ENCODE data around the gene VAV2.

Gene VAV2

GRCh38 chr9:133952598-133953550 is 39.2 kb downstream of the VAV2 start:
- no peak for TF ChIP-seq CTCF (IDR thresholded peaks at IDR 0.05; ENCODE audit: poor library complexity, severe bottlenecking)
- no peak overlapping the region for H3K4me3 ChIP-seq (ENCODE audit: severe bottlenecking)
- H3K9me3 ChIP-seq (ENCODE audit: severe bottlenecking), result no peaks in the 10 kb centered on the region
- no peaks in the 10 kb centered on the region for H3K27me3 ChIP-seq (ENCODE audit: insufficient read depth, poor library complexity, severe bottlenecking)
- H3K27ac ChIP-seq (ENCODE audit: poor library complexity, severe bottlenecking), result no peak overlapping the region
- peaks cover 11% of the 10 kb centered on the region; the same call in 1 of the 2 replicates for H3K36me3 ChIP-seq (ENCODE audit: low read depth)
- DNase-seq (ENCODE audit: low spot score) (no peak), ATAC-seq (ENCODE audit: low read depth) (no peak)
- H3K4me1 ChIP-seq (ENCODE audit: insufficient read depth, poor library complexity, severe bottlenecking), result peaks cover 4% of the 10 kb centered on the region

- Histone ChIP-seq H3K4me1 (ENCODE audit: insufficient read depth, poor library complexity, severe bottlenecking) (no peaks in the 10 kb centered on the region), H3K27me3 (ENCODE audit: insufficient read depth, poor library complexity, severe bottlenecking) (no peaks in the 10 kb centered on the region), H3K4me3 (ENCODE audit: severe bottlenecking) (no peak overlapping the region), H3K36me3 (ENCODE audit: low read depth) (peaks cover 11% of the 10 kb centered on the region; the same call in 1 of the 2 replicates), H3K9me3 (ENCODE audit: severe bottlenecking) (no peaks in the 10 kb centered on the region), H3K27ac (ENCODE audit: poor library complexity, severe bottlenecking) (no peak overlapping the region)
- TF ChIP-seq CTCF (IDR thresholded peaks at IDR 0.05; ENCODE audit: poor library complexity, severe bottlenecking), result no peak
- DNase-seq (ENCODE audit: low spot score) (no peak), ATAC-seq (ENCODE audit: low read depth) (no peak)
These were observed 40.9 kb downstream of the VAV2 start for GRCh38 chr9:133951265-133951664.

DNA sequence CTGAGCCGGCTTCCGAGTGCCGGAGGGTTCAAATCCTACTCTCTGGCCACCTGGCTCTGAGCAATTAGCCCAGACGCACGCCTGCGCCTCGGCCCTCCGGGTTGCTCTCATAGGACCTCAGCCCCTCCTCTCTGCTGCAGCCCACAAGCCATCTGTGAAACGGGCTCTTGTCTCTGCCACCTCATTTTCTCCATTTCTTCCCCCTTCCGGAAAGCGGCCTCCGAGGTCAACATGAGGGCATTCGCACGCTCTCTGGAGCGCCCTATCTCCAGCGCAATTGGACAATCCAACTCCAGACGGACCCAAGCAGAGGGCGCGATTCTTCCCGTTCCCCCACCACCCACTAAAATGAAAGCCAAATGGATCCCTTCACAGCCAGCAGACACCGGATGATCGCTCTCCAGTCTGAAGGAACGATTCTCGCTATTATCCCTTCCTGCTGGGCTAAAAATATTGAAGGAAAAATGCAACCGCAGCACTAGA is 41.5 kb downstream of the VAV2 start:
- Histone ChIP-seq H3K36me3 (ENCODE audit: low read depth) (peaks cover 11% of the 10 kb centered on the region; the same call in 1 of the 2 replicates), H3K4me3 (ENCODE audit: severe bottlenecking) (no peak overlapping the region), H3K9me3 (ENCODE audit: severe bottlenecking) (no peaks in the 10 kb centered on the region), H3K4me1 (ENCODE audit: insufficient read depth, poor library complexity, severe bottlenecking) (no peaks in the 10 kb centered on the region), H3K27ac (ENCODE audit: poor library complexity, severe bottlenecking) (no peak overlapping the region), H3K27me3 (ENCODE audit: insufficient read depth, poor library complexity, severe bottlenecking) (no peaks in the 10 kb centered on the region)
- TF ChIP-seq CTCF (IDR thresholded peaks at IDR 0.05; ENCODE audit: poor library complexity, severe bottlenecking), result no peak
- ATAC-seq (ENCODE audit: low read depth) (no peak), DNase-seq (ENCODE audit: low spot score) (no peak)

DNA sequence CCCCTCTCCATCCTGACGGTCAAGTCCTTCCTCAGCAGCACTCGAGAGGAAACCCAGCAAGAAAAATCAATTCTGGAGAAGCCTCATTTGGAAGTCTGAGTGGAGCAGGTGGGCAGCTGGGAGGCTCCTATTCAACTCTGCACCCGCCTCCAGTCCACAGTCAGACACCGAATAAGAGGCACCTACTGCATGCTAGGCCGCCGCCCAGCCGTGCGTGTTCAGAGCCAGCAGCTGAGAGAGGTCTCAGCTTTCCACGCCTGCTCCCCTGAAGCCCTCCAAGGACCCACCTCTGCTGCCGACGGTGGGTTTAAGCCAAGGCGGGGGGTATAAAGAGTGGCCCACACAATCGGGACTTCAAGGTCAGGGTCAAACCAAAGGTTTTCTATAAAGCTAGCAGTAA is 41.9 kb downstream of the VAV2 start:
- Histone ChIP-seq H3K9me3 (ENCODE audit: severe bottlenecking) (no peaks in the 10 kb centered on the region), H3K4me3 (ENCODE audit: severe bottlenecking) (no peak overlapping the region), H3K27me3 (ENCODE audit: insufficient read depth, poor library complexity, severe bottlenecking) (no peaks in the 10 kb centered on the region), H3K27ac (ENCODE audit: poor library complexity, severe bottlenecking) (no peak overlapping the region), H3K4me1 (ENCODE audit: insufficient read depth, poor library complexity, severe bottlenecking) (peaks cover 4% of the 10 kb centered on the region), H3K36me3 (ENCODE audit: low read depth) (peaks cover 11% of the 10 kb centered on the region; the same call in 1 of the 2 replicates)
- DNase-seq (ENCODE audit: low spot score) (no peak), ATAC-seq (ENCODE audit: low read depth) (no peak)
- no peak for TF ChIP-seq CTCF (IDR thresholded peaks at IDR 0.05; ENCODE audit: poor library complexity, severe bottlenecking)
